ENCODE measurements around the gene PSMA8.
"Not testable (repeated sequence)": the region's sequence is repeated elsewhere in the genome, so short reads cannot be mapped to it uniquely, and the experiment has no call there.

PSMA8 gene

GRCh38 chr18:26133652-26134051 is at the start of gene PSMA8:
PSMA8 (plus strand) TSS chr18:26133869; CDS start chr18:26133966, 97 bp downstream.
- DNase-seq (ENCODE audit: low read depth in 2 of 2), result peak; percentile 28 to 29

- no peak for DNase-seq (ENCODE audit: low read depth in 2 of 2)
Measured at GRCh38 chr18:26085056-26085455, 48.6 kb upstream of the PSMA8 start.

GRCh38 chr18:26086959-26087358 is 46.7 kb upstream of the PSMA8 start:
- DNase-seq (ENCODE audit: low read depth in 2 of 2), result no peak

GRCh38 chr18:26088487-26088886 is 45.2 kb upstream of the PSMA8 start:
- no peak for DNase-seq (ENCODE audit: low read depth in 2 of 2)

GRCh38 chr18:26089293-26090129 is 44.2 kb upstream of the PSMA8 start:
- no peak for DNase-seq (ENCODE audit: low read depth in 2 of 2)

- DNase-seq (ENCODE audit: low read depth in 2 of 2), result peak; percentile 79 to 81
Measured at GRCh38 chr18:26090130-26091046, 43.3 kb upstream of the PSMA8 start, which contains the start of gene SS18. SS18 (minus strand) TSS chr18:26090613; CDS start chr18:26090569, 44 bp downstream.

GRCh38 chr18:26091047-26091630 is 42.5 kb upstream of the PSMA8 start:
- no peak for DNase-seq (ENCODE audit: low read depth in 2 of 2)

GRCh38 chr18:26096852-26097251 is 36.8 kb upstream of the PSMA8 start:
- no peak for DNase-seq (ENCODE audit: low read depth in 2 of 2)

- DNase-seq (ENCODE audit: low read depth in 2 of 2), result no peak
Measured at GRCh38 chr18:26097563-26097962, 36.1 kb upstream of the PSMA8 start.

GRCh38 chr18:26103579-26103978 is 30.1 kb upstream of the PSMA8 start:
- DNase-seq (ENCODE audit: low read depth in 2 of 2), result no peak

- no peak for DNase-seq (ENCODE audit: low read depth in 2 of 2)
Measured at GRCh38 chr18:26104035-26104434, 29.6 kb upstream of the PSMA8 start.

- no peak for DNase-seq (ENCODE audit: low read depth in 2 of 2)
Measured at GRCh38 chr18:26119246-26119645, 14.4 kb upstream of the PSMA8 start.

- DNase-seq (ENCODE audit: low read depth in 2 of 2), result no peak
Measured at GRCh38 chr18:26121476-26121875, 12.2 kb upstream of the PSMA8 start.

GRCh38 chr18:26121994-26122393 is 11.7 kb upstream of the PSMA8 start:
- not testable (repeated sequence) for DNase-seq (ENCODE audit: low read depth in 2 of 2)

- DNase-seq (ENCODE audit: low read depth in 2 of 2), result no peak
Measured at GRCh38 chr18:26127786-26128185, 5.9 kb upstream of the PSMA8 start.

- not testable (repeated sequence) for DNase-seq (ENCODE audit: low read depth in 2 of 2)
Measured at GRCh38 chr18:26128192-26128591, 5.5 kb upstream of the PSMA8 start.

GRCh38 chr18:26134107-26134506 is 438 bp downstream of the PSMA8 start:
- DNase-seq (ENCODE audit: low read depth in 2 of 2), result no peak

- no peak for DNase-seq (ENCODE audit: low read depth in 2 of 2)
Measured at GRCh38 chr18:26135548-26135947, 1.9 kb downstream of the PSMA8 start.

- DNase-seq (ENCODE audit: low read depth in 2 of 2), result no peak
Measured at GRCh38 chr18:26157326-26157725, 23.7 kb downstream of the PSMA8 start.

- DNase-seq (ENCODE audit: low read depth in 2 of 2), result no peak
Measured at GRCh38 chr18:26159353-26159752, 25.7 kb downstream of the PSMA8 start.

- DNase-seq (ENCODE audit: low read depth in 2 of 2), result no peak
Measured at GRCh38 chr18:26164571-26164970, 30.9 kb downstream of the PSMA8 start.

- DNase-seq (ENCODE audit: low read depth in 2 of 2), result not testable (repeated sequence)
Measured at GRCh38 chr18:26167592-26167991, 33.9 kb downstream of the PSMA8 start.
